Large intestine (tissue), 3 donors: ENCODE data around the gene F2. TPM values are rescaled to one million over a fixed set of nuclear protein-coding genes. Genes with fewer than 3 reads are reported as not detected.

Experiments used
- DNase-seq, 2 donors: peaks; one replicate each; pipeline versions ENCODE4 v3.0.0 to v3.0.0-alpha.2; 2013
- H3K27ac ChIP-seq: one replicate; pipeline ENCODE4 v1.5.1; 2013; ENCODE audit warnings: low read length
- H3K27me3 ChIP-seq: 2 replicates; pipeline ENCODE4 v1.6.1; 2013; ENCODE audit warnings: low read length; ENCODE audit not compliant: control insufficient read depth, insufficient read depth
- H3K36me3 ChIP-seq: 2 replicates; pipeline ENCODE4 v1.6.1; 2013; ENCODE audit warnings: low read length; ENCODE audit not compliant: control insufficient read depth, insufficient read depth
- H3K4me1 ChIP-seq: one replicate; pipeline ENCODE4 v1.6.1; 2013; ENCODE audit warnings: low read length; ENCODE audit not compliant: control insufficient read depth, insufficient read depth
- H3K4me3 ChIP-seq: one replicate; pipeline ENCODE4 v1.5.1; 2013; ENCODE audit warnings: low read length
- H3K9me3 ChIP-seq: one replicate; pipeline ENCODE4 v1.6.1; 2013; ENCODE audit warnings: mild to moderate bottlenecking, low read depth, low read length, moderate library complexity; ENCODE audit not compliant: control insufficient read depth
- WGBS: methylation state at CpG from one replicate; pipeline ENCODE4 v1.1.5; 2013; ENCODE audit warnings: low lambda C conversion rate; ENCODE audit not compliant: insufficient coverage; 5-methylcytosine and 5-hydroxymethylcytosine counted together
- polyA plus RNA-seq: library from polyadenylated mRNA; unstranded; fragments of 120-200 nt; gene quantifications from one replicate; pipeline ENCODE4 v1.2.1, GENCODE V29; 2013

Gene F2
- polyA plus RNA-seq, 1 donor = 0.28 TPM

DNA sequence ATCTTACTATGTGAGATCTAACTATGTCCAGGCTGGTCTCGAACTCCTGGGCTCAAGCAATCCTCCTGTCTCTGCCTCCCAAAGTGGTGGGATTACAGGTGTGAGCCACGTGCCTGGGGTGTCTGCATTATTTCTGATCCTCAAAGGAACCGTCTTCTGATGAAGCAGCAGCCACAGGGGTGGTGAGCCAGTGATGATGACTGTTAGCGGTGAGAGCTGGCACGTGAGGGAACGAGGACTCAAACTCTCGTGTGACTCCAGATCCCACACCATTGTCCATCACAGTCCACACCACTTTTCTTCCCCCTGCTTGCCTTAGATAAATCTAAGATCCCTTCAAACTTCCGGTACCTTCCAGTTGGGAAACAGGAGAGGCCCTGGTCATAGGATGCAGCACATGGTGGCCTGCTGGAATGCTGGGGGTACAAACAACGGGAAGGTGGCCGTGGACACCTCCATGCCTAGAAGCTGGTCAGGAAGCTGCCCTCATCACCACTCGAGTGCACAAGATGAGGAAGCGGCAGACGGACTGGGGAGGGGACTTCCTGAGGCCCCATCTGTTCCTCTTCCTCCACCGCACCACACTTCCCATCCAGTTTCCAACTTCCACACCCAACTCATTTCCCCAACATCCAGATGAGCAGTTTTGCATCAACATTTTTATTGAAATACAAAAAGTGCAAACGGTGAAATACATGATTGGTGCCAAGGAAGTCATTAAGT, 42.4 kb upstream of the F2 start:
- Histone ChIP-seq H3K4me1 (peaks cover 33% of the 10 kb centered on the region), H3K27me3 (no peaks in the 10 kb centered on the region), H3K4me3 (no peak overlapping the region), H3K9me3 (no peaks in the 10 kb centered on the region), H3K36me3 (peaks cover 73% of the 10 kb centered on the region), H3K27ac (no peak overlapping the region)
- no CpG with 5 or more reads among the region's 15 CpGs for WGBS
- no peak for DNase-seq

DNA sequence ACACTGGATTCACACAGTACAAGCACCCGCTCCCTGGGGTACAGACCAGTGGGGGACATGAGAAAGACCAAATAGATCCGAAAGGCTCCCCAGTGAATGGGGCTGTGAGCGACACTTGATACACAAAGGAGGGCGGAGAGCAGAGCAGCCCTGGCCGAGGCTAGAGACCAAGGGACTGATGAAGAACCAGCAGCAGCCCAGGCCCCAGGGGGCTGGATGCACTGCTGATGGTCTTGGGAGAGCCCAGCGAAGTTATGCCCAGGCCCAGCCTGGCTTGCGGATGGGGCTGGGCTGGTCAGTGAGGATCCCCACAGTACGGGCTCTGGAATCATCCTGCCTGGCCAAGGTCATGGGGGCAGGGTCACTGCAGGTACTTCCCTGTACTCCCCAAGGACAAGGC, 41.8 kb upstream of the F2 start:
- Histone ChIP-seq H3K4me1 (peaks cover 33% of the 10 kb centered on the region), H3K27ac (no peak overlapping the region), H3K9me3 (no peaks in the 10 kb centered on the region), H3K4me3 (no peak overlapping the region), H3K27me3 (no peaks in the 10 kb centered on the region), H3K36me3 (peaks cover 73% of the 10 kb centered on the region)
- no CpG with 5 or more reads among the region's 8 CpGs for WGBS
- DNase-seq = no peak

DNA sequence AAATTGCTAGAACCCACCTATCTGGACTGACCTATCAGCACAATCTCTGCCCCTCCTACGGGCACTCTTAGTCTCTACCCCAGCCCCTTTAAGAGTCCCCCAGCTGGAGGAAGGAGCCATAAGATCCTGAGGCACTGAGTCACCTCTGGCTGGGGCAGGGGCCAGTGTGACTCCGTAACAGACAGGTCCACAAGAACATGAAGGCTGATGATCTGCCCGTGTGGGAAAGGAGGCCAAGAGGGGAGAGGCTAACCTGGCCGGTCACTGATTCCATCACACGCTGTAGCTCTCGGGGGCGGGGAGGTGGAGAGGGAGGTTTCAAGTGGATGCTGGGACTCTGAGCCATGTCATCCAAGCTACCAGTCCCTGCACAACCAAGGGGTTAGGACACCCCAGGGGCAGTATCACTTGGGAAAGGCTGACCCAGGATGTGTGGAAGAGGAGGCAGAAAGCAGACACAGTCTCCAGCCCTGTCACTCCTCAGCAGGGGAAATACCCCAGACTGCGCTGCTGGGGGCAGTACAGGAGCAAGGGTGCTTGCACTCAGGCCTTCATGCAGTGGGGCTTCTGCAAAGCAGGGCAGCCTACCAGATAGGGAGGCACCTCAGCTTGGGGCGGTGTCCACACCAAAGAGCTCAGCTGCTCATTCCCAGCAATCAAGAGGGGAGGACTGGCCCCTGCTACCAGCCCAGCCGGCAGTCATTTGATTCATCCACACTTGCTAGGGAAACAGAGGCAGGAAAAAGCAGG, 40.8 kb upstream of the F2 start:
- Histone ChIP-seq H3K4me1 (peaks cover 33% of the 10 kb centered on the region), H3K4me3 (no peak overlapping the region), H3K9me3 (no peaks in the 10 kb centered on the region), H3K27ac (no peak overlapping the region), H3K36me3 (peaks cover 67% of the 10 kb centered on the region), H3K27me3 (no peaks in the 10 kb centered on the region)
- no peak for DNase-seq
- no CpG with 5 or more reads among the region's 10 CpGs for WGBS

DNA sequence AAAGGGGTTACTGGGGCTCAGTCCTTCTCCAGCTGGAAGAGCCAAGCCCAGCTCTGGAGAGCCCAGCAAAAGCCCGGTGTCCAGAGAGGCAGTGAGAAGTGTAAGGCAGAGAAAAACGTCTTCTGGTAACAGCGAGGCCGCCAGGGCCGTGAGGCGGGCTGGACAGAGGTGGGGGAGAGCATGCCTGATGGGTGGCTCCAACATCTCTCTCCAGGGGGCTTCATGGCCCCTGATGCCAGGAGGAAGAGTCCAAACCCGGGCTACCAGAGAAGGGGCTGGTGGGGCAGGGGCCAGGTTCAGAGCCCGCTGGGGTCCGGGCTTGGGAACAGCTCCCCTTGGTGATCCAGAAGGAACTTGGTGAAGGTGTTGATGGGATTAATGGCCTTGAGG, 40.3 kb upstream of the F2 start:
- Histone ChIP-seq H3K9me3 (no peaks in the 10 kb centered on the region), H3K4me1 (peaks cover 31% of the 10 kb centered on the region), H3K36me3 (peaks cover 64% of the 10 kb centered on the region), H3K27me3 (no peaks in the 10 kb centered on the region), H3K4me3 (no peak overlapping the region), H3K27ac (no peak overlapping the region)
- WGBS = no CpG with 5 or more reads among the region's 9 CpGs
- DNase-seq = no peak

DNA sequence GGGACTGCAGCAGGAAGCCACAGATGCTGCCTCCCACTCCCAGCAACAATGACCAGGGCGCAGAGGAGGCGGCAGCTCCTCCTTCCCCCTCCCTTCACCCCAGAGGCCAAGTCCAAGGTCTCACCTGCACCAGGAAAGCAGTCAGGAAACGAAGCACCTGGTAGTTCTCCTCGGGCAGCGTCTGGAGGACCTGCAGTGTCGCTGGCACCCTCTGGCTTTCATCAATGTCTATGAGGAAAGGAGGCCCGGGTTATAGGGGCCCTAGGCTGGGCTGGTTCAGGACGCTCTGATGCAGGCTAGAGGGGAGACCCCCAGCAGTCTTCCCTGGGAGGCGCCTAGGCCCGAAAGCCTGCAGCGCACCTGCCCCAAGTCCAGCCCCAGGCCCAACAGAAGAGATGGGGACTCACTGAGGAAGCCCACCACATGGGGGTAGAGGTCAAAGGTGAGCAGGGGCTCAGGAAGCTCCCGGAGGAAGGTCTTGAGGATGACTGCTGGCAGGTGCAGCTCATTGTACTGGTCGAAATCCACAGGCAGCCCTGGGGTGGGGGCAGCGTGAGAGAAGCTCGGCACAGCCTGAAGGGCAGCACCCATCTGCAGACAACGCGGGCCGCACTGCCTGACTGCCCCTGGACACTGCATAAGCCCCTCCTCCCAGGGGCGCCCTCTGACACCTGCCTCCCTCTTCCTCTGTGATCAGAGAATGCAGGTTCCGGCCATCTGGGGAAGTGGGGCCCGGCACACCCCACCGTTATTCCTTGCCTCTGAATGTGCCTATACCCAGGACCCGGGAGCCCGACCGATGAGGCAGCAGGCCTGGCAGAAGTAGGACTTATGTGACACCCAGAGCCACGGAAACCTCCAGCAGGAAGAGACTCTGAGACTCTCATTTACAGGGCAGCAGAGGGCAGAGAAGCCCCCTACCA, 39.5 kb upstream of the F2 start:
- peaks cover 23% of the 10 kb centered on the region for H3K4me1 ChIP-seq
- H3K27me3 ChIP-seq = no peaks in the 10 kb centered on the region
- no peak overlapping the region for H3K4me3 ChIP-seq
- WGBS = no CpG with 5 or more reads among the region's 26 CpGs
- peak overlapping the region; percentile 26 for H3K27ac ChIP-seq
- peak; percentile 33 to 62 for DNase-seq
- peaks cover 66% of the 10 kb centered on the region for H3K36me3 ChIP-seq
- H3K9me3 ChIP-seq = no peaks in the 10 kb centered on the region

DNA sequence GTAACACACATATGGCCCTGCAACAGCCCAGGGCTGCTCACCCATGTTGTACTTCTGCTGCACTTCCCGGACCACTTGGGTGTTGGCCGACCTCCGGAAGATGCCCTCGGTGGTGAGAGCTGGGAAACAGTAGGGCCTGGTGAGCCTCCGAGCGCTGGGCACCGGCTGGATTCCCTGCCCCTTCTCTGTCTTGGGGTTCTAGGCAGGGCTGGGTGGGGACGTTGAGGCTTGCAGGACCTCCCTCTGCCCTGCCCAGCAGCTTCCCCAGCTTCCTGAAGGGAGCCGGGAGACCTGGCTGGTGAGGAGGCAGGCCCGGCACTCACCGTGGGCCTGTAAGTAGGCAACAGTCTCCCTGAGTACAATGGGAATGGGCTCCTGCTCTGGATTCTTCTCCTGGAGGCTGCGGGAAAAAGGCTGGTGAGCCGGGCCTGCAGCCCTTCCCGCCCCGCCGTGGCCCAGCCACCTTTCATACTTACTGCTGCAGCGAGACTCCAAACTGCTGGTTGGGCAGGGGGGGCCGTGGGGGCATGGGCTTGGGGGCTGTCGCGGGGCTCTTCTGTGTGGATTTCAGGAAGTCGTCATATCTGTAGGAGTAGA, 38.8 kb upstream of the F2 start:
- no CpG with 5 or more reads among the region's 21 CpGs for WGBS
- peaks cover 66% of the 10 kb centered on the region for H3K36me3 ChIP-seq
- H3K4me3 ChIP-seq = no peak overlapping the region

DNA sequence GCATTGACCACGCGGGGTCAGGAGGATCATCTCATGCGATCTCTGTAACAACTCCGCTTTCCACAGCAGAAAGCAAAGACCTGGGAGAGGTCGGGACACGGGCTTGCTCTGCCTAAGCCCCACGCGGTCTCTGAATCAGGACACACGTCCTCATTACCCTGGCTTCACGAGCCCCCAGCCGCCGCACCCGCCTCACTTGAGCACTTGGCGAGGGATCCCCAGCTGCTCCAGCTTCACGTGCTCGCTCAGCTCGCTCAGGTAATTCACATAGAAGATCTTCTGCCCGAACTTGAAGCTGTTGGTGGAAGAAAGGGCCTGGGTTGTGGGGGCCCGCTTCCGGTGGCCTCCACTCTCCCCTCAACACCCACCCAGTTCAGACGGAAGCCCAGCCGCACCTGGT, 38.2 kb upstream of the F2 start:
- Histone ChIP-seq H3K4me1 (peaks cover 12% of the 10 kb centered on the region), H3K27me3 (no peaks in the 10 kb centered on the region), H3K36me3 (peaks cover 66% of the 10 kb centered on the region), H3K27ac (no peak overlapping the region), H3K9me3 (no peaks in the 10 kb centered on the region), H3K4me3 (no peak overlapping the region)
- DNase-seq = no peak
- no CpG with 5 or more reads among the region's 22 CpGs for WGBS

More for the DNA sequence above, 38.8 kb upstream of the F2 start:
- Histone ChIP-seq H3K9me3 (no peaks in the 10 kb centered on the region), H3K4me1 (peaks cover 17% of the 10 kb centered on the region), H3K27ac (no peak overlapping the region), H3K27me3 (no peaks in the 10 kb centered on the region)
- no peak for DNase-seq

DNA sequence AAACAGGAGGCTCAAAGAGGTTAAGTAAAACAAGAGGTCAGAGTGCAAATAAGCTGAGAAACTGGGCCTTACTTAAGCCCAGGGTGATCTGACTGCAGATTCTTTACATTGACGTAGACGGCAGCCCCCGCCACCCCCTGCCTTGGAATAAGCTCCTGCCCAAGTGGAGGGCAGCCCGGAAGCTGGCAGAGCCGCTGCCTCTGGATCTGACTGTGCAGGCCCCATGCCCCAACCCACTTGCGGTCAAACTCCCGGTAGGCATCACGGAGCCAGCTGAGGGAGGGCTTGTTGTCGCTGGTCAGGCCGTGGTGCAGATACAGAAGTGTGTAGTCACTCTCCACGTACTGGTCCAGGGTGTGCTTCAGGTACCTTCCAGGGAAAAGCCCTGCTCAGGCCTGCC, 37.2 kb upstream of the F2 start:
- WGBS = no CpG with 5 or more reads among the region's 11 CpGs
- H3K36me3 ChIP-seq = peaks cover 68% of the 10 kb centered on the region
- no peak for DNase-seq
- H3K27ac ChIP-seq = no peak overlapping the region
- H3K4me1 ChIP-seq = peaks cover 6% of the 10 kb centered on the region
- H3K4me3 ChIP-seq = no peak overlapping the region
- no peaks in the 10 kb centered on the region for H3K9me3 ChIP-seq
- no peaks in the 10 kb centered on the region for H3K27me3 ChIP-seq

DNA sequence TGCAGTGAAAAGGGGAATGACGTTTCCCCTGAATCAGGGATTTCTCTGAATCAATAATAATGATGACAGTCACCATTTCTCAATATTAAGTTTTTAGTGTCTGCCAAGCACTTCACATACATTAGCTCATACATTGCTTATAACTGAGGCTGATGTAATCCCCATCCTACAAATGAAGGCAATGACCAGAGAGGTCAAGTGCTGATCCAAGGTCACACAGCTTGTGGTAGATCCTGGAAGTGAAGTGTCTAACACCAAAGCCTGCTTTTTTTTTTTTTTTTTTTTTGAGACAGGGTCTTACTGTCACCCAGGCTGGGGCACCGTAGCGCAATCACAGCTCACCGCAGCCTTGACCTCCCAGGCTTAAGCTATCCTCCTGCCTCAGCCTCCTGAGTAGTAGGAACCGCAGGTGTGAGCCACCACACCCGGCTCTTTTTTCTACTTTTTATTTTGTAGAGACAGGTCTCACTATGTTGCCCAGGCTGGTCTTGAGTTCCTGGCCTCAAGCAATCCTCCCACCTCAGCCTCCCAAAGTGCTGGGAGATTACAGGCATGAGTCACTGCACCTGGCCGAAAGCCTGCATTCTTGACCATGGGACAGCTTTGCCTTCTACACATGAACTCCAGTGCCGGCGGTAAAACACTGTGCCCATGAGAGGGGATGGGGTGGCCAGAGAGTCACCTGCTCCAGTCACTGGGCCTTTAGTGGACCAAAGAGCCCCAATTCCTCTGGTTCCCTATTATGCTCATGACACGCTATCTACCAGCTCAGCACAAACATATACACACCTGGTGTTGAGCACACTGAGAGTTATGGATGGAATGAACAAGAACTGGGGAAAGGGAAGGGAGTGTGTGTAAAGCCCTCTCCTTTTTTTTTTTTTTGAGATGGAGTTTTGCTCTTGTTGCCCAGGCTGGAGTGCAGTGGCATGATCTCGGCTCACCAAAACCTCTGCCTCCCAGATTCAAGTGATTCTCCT, 36.0 kb upstream of the F2 start:
- H3K4me1 ChIP-seq = peaks cover 6% of the 10 kb centered on the region
- DNase-seq = no peak
- WGBS = no CpG with 5 or more reads among the region's 11 CpGs
- peaks cover 72% of the 10 kb centered on the region for H3K36me3 ChIP-seq
- H3K4me3 ChIP-seq = no peak overlapping the region
- H3K9me3 ChIP-seq = no peaks in the 10 kb centered on the region
- no peaks in the 10 kb centered on the region for H3K27me3 ChIP-seq
- no peak overlapping the region for H3K27ac ChIP-seq
